H9 (cell line): Measurements from ENCODE around the gene IL4. TPM values are rescaled to one million over a fixed set of nuclear protein-coding genes. Genes with fewer than 3 reads are reported as not detected.

Experiments
- DNase-seq: peaks from one replicate; pipeline ENCODE4 v3.0.0-alpha.2; 2017
- H2AFZ ChIP-seq: one replicate; pipeline ENCODE4 v1.6.1; 2013; ENCODE audit warnings: mild to moderate bottlenecking, low read length, control low read depth, moderate library complexity
- H2AK5ac ChIP-seq: 2 replicates; pipeline ENCODE4 v1.6.1; 2013; ENCODE audit warnings: low read length, control low read depth, mixed read lengths; ENCODE audit not compliant: insufficient read length
- H2BK120ac ChIP-seq: one replicate; pipeline ENCODE4 v1.6.1; 2013; ENCODE audit warnings: low read depth, mild to moderate bottlenecking, low read length, control low read depth, inconsistent platforms; ENCODE audit not compliant: poor library complexity, severe bottlenecking
- H2BK12ac ChIP-seq: 2 replicates; pipeline ENCODE4 v1.6.1; 2013; ENCODE audit warnings: low read length, control low read depth, mixed read lengths, low read depth; ENCODE audit not compliant: insufficient read length
- H2BK15ac ChIP-seq: 2 replicates; pipeline ENCODE4 v1.6.1; 2013; ENCODE audit warnings: low read depth, low read length, control low read depth
- H2BK20ac ChIP-seq: one replicate; pipeline ENCODE4 v1.6.1; 2013; ENCODE audit warnings: low read depth, mild to moderate bottlenecking, low read length, control low read depth, inconsistent platforms; ENCODE audit not compliant: poor library complexity, severe bottlenecking
- H2BK5ac ChIP-seq: 2 replicates; pipeline ENCODE4 v1.6.1; 2013; ENCODE audit warnings: low read length, control low read depth, mixed read lengths; ENCODE audit not compliant: insufficient read length
- H3K14ac ChIP-seq: 2 replicates; pipeline ENCODE4 v1.6.1; 2013; ENCODE audit warnings: low read length, control low read depth; ENCODE audit not compliant: insufficient read depth
- H3K18ac ChIP-seq: 2 replicates; pipeline ENCODE4 v1.6.1; 2013; ENCODE audit warnings: low read depth, mild to moderate bottlenecking, mixed read lengths, low read length, control low read depth; ENCODE audit not compliant: insufficient read length
- H3K23ac ChIP-seq: 2 replicates; pipeline ENCODE4 v1.6.1; 2013; ENCODE audit warnings: low read length, control low read depth, mixed read lengths, low read depth; ENCODE audit not compliant: insufficient read length
- H3K23me2 ChIP-seq: 2 replicates; pipeline ENCODE4 v1.6.1; 2013; ENCODE audit warnings: low read depth, mild to moderate bottlenecking, mixed read lengths, low read length, control low read depth; ENCODE audit not compliant: insufficient read length, poor library complexity, severe bottlenecking
- H3K27ac ChIP-seq: 2 replicates; pipeline ENCODE4 v1.5.1; 2013; ENCODE audit warnings: low read length, control low read depth, mixed read lengths, low read depth; ENCODE audit not compliant: insufficient read length
- H3K27me3 ChIP-seq: 2 replicates; pipeline ENCODE4 v1.6.1; 2013; ENCODE audit warnings: low read length, control low read depth, inconsistent platforms; ENCODE audit not compliant: insufficient read depth
- H3K4ac ChIP-seq: 2 replicates; pipeline ENCODE4 v1.6.1; 2013; ENCODE audit warnings: low read depth, mild to moderate bottlenecking, control low read depth, inconsistent platforms, low read length, moderate library complexity
- H3K4me1 ChIP-seq: 2 replicates; pipeline ENCODE4 v1.6.1; 2013; ENCODE audit warnings: low read length, control low read depth, inconsistent platforms; ENCODE audit not compliant: insufficient read depth
- H3K4me2 ChIP-seq: 2 replicates; pipeline ENCODE4 v1.6.1; 2013; ENCODE audit warnings: low read length, control low read depth, mixed read lengths; ENCODE audit not compliant: insufficient read length, insufficient read depth
- H3K56ac ChIP-seq: 2 replicates; pipeline ENCODE4 v1.6.1; 2013; ENCODE audit warnings: low read depth, mild to moderate bottlenecking, mixed read lengths, low read length, control low read depth; ENCODE audit not compliant: insufficient read length
- H3K79me1 ChIP-seq: 2 replicates; pipeline ENCODE4 v1.6.1; 2013; ENCODE audit warnings: low read depth, mild to moderate bottlenecking, moderate library complexity, low read length, control low read depth, inconsistent platforms; ENCODE audit not compliant: insufficient read depth, poor library complexity, severe bottlenecking
- H3K79me2 ChIP-seq: 2 replicates; pipeline ENCODE4 v1.6.1; 2013; ENCODE audit warnings: low read length, control low read depth, inconsistent platforms; ENCODE audit not compliant: insufficient read depth
- H3K9ac ChIP-seq: 2 replicates; pipeline ENCODE4 v1.6.1; 2013; ENCODE audit warnings: low read length, control low read depth, mixed read lengths; ENCODE audit not compliant: insufficient read length; ENCODE audit errors: extremely low read depth
- H3K9me3 ChIP-seq: one replicate; pipeline ENCODE4 v1.6.1; 2013; ENCODE audit warnings: low read depth, low read length, inconsistent platforms; ENCODE audit not compliant: control insufficient read depth
- H3T11ph ChIP-seq: one replicate; pipeline ENCODE4 v1.6.1; 2013; ENCODE audit warnings: mild to moderate bottlenecking, low read length, control low read depth, inconsistent platforms
- H4K20me1 ChIP-seq: one replicate; pipeline ENCODE4 v1.6.1; 2013; ENCODE audit not compliant: control insufficient read depth, insufficient read length, insufficient read depth
- H4K5ac ChIP-seq: 2 replicates; pipeline ENCODE4 v1.6.1; 2013; ENCODE audit warnings: low read depth, mild to moderate bottlenecking, mixed read lengths, low read length, control low read depth; ENCODE audit not compliant: insufficient read length
- H4K8ac ChIP-seq: replicated peaks from 2 replicates; pipeline ENCODE4 v1.6.1; 2013; ENCODE audit warnings: low read length, control low read depth, mixed read lengths, low read depth; ENCODE audit not compliant: insufficient read length
- H4K91ac ChIP-seq: 2 replicates; pipeline ENCODE4 v1.6.1; 2013; ENCODE audit warnings: low read depth, mild to moderate bottlenecking, moderate library complexity, mixed read lengths, low read length, control low read depth; ENCODE audit not compliant: insufficient read length
- H3K27ac Mint-ChIP-seq, 3 experiments: 2 replicates in 2 of 3; 3 replicates in 1 of 3; pipeline ENCODE4 v1.8.0; 2020 to 2021; ENCODE audit warnings: mixed read lengths in 3 of 3, mild to moderate bottlenecking in 1 of 3, moderate library complexity in 1 of 3
- H3K27me3 Mint-ChIP-seq: 2 replicates; pipeline ENCODE4 v1.8.0; 2021; ENCODE audit warnings: low read depth, mild to moderate bottlenecking, moderate library complexity, mixed read lengths
- H3K36me3 Mint-ChIP-seq, 3 experiments: 2 replicates in 2 of 3; 3 replicates in 1 of 3; pipeline ENCODE4 v1.8.0; 2020 to 2021; ENCODE audit warnings: low read depth in 3 of 3, mixed read lengths in 3 of 3; ENCODE audit not compliant: insufficient read depth in 1 of 3
- H3K4me1 Mint-ChIP-seq, 2 experiments: 2 replicates each; pipeline ENCODE4 v1.8.0; 2020; ENCODE audit warnings: mixed read lengths in 2 of 2
- H3K4me3 Mint-ChIP-seq, 2 experiments: 2 replicates in 1 of 2; 3 replicates in 1 of 2; pipeline ENCODE4 v1.8.0; 2020 to 2021; ENCODE audit warnings: mild to moderate bottlenecking in 2 of 2, mixed read lengths in 2 of 2, moderate library complexity in 1 of 2
- H3K9me3 Mint-ChIP-seq, 2 experiments: 2 replicates in 1 of 2; 3 replicates in 1 of 2; pipeline ENCODE4 v1.8.0; 2020; ENCODE audit warnings: mild to moderate bottlenecking in 2 of 2, mixed read lengths in 2 of 2, moderate library complexity in 1 of 2
- CTCF ChIP-seq: fragments of 200-600 bp; sonication (generic); conservative IDR thresholded peaks from 3 replicates; pipeline ENCODE4 v1.8.0; 2021; ENCODE audit warnings: antibody characterized with exemption, mild to moderate bottlenecking
- WGBS: extraction: QIAGEN DNeasy Blood & Tissue Kit; methylation state at CpG from one replicate; pipeline ENCODE4 v1.1.7; 2013; ENCODE audit warnings: missing lambda C conversion rate, low lambda C conversion rate, mixed read lengths; ENCODE audit not compliant: insufficient read length; ENCODE audit errors: extremely low coverage; 5-methylcytosine and 5-hydroxymethylcytosine counted together
- total RNA-seq: library from RNA; stranded (reverse); gene quantifications from 2 replicates; pipeline ENCODE4 v1.2.1, GENCODE V29; 2021

Gene IL4
- total RNA-seq, 1 experiment from 2014 or later = not detected

DNA sequence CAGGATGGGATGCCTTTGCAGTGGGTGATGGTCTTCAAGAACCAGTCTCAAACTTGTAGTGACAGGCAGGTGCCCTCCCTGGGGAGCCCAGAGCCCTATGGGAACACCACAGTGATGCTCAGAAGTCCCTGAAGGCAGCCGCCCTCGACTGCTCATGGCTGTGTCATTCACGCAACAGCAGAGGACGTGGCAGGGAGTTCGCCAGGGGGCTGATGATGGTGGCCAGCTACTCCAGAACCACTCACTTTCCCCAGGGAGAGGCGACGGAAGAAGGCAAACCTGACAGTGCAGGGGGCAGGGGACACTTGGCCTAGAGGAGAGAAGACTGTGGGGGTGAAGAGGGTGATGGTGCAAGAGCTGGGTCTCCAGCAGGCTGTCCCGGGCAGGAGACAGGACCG is 11.8 kb upstream of the IL4 start:
- no peak overlapping the region; a peak in 1 of 7 replicates for H3K27ac Mint-ChIP-seq

More for the DNA sequence above, 11.8 kb upstream of the IL4 start:
- no peak overlapping the region for H3K14ac ChIP-seq
- no peak overlapping the region for H2BK12ac ChIP-seq
- no peak overlapping the region for H3K4ac ChIP-seq
- no peak overlapping the region for H2BK20ac ChIP-seq
- H3K9ac ChIP-seq = no peak overlapping the region
- H3T11ph ChIP-seq = no peak overlapping the region
- H2BK120ac ChIP-seq = no peak overlapping the region
- H3K56ac ChIP-seq = no peak overlapping the region
- H4K20me1 ChIP-seq = no peaks in the 10 kb centered on the region
- Mint-ChIP-seq H3K27me3 (peaks cover 19% of the 10 kb centered on the region), H3K36me3 (no peaks in the 10 kb centered on the region), H3K4me3 (no peak overlapping the region), H3K9me3 (no peaks in the 10 kb centered on the region; a peak in 1 of 5 replicates), H3K4me1 (peaks cover 13 to 23% of the 10 kb centered on the region in 2 experiments)
- H3K79me2 ChIP-seq = no peaks in the 10 kb centered on the region
- WGBS = no CpG with 5 or more reads among the region's 9 CpGs
- H3K27me3 ChIP-seq = no peaks in the 10 kb centered on the region; the same call in 1 of the 2 replicates
- no peak overlapping the region for H4K8ac ChIP-seq
- DNase-seq = no peak
- H3K23ac ChIP-seq = no peak overlapping the region
- H2BK15ac ChIP-seq = no peak overlapping the region
- H2AK5ac ChIP-seq = no peak overlapping the region
- H3K4me2 ChIP-seq = no peak overlapping the region
- TF ChIP-seq CTCF = no peak
- H3K23me2 ChIP-seq = no peaks in the 10 kb centered on the region
- no peaks in the 10 kb centered on the region for H3K9me3 ChIP-seq
- no peak overlapping the region for H2AFZ ChIP-seq
- no peak overlapping the region for H4K91ac ChIP-seq
- H3K27ac ChIP-seq = no peak overlapping the region
- no peaks in the 10 kb centered on the region for H3K4me1 ChIP-seq
- no peaks in the 10 kb centered on the region for H3K79me1 ChIP-seq
- H3K18ac ChIP-seq = no peak overlapping the region
- H2BK5ac ChIP-seq = no peak overlapping the region
- no peak overlapping the region for H4K5ac ChIP-seq
